H1 (cell line): Measurements from ENCODE around the gene CRYBB3. TPM values are rescaled to one million over a fixed set of nuclear protein-coding genes. Genes with fewer than 3 reads are reported as not detected.

ENCODE experiments used
- CTCF ChIA-PET: fragments of 300-600 bp; sonication (Branson Sonifier 250); formaldehyde crosslinking; loops from one replicate; lab custom pipeline; 2021; ENCODE audit not compliant: partially characterized antibody; lab: Charles Lee
- POLR2A ChIA-PET: fragments of 300-600 bp; sonication (Branson Sonifier 250); formaldehyde crosslinking; loops from one replicate; lab custom pipeline; 2021; ENCODE audit warnings: inconsistent platforms; ENCODE audit not compliant: partially characterized antibody; lab: Charles Lee
- DNase-seq, 2 experiments: peaks; one replicate each; pipeline versions ENCODE4 v3.0.0 to v3.0.0-alpha.2; 2010 to 2022; ENCODE audit warnings: low spot score in 2 of 2, low read depth in 1 of 2, mixed read lengths in 1 of 2
- FAIRE-seq: peaks from 2 replicates; lab custom pipeline; 2011; peaks lifted over from hg19 to GRCh38; lab: Jason Lieb, UNC
- H2AFZ ChIP-seq: 2 replicates; pipeline ENCODE4 v1.8.1; 2012; ENCODE audit warnings: low read length, inconsistent platforms
- H2AK5ac ChIP-seq: 2 replicates; pipeline ENCODE4 v1.6.1; 2013; ENCODE audit warnings: low read depth, low read length
- H2BK120ac ChIP-seq: replicated peaks from 2 replicates; pipeline ENCODE3; 2013; ENCODE audit warnings: low read depth, low read length, inconsistent platforms
- H2BK12ac ChIP-seq: 2 replicates; pipeline ENCODE4 v1.6.1; 2013; ENCODE audit warnings: low read depth, low read length
- H2BK15ac ChIP-seq: 2 replicates; pipeline ENCODE4 v1.6.1; 2013; ENCODE audit warnings: low read length
- H2BK20ac ChIP-seq: 2 replicates; pipeline ENCODE4 v1.6.1; 2013; ENCODE audit warnings: low read length
- H2BK5ac ChIP-seq: 2 replicates; pipeline ENCODE4 v1.6.1; 2013; ENCODE audit warnings: low read depth, low read length
- H3K14ac ChIP-seq: 2 replicates; pipeline ENCODE4 v1.6.1; 2013; ENCODE audit warnings: inconsistent platforms; ENCODE audit not compliant: insufficient read length
- H3K18ac ChIP-seq: 2 replicates; pipeline ENCODE4 v1.6.1; 2013; ENCODE audit warnings: low read length; ENCODE audit errors: extremely low read depth
- H3K23ac ChIP-seq: 2 replicates; pipeline ENCODE4 v1.6.1; 2013; ENCODE audit warnings: inconsistent platforms; ENCODE audit not compliant: insufficient read length
- H3K23me2 ChIP-seq: 2 replicates; pipeline ENCODE4 v1.6.1; 2013; ENCODE audit warnings: low read depth, low read length
- H3K27ac ChIP-seq: 2 replicates; pipeline ENCODE4 v1.6.1; 2011; ENCODE audit warnings: low read depth, low read length, inconsistent platforms
- H3K27me3 ChIP-seq, 4 experiments: replicated peaks in 1 of 4; 1 replicate in 1 of 4; 2 replicates in 3 of 4; pipeline versions ENCODE4 v1.6.1 to v1.8.1; 2011 to 2013; ENCODE audit warnings: low read length in 3 of 4, mild to moderate bottlenecking in 3 of 4, inconsistent platforms in 2 of 4, mixed read lengths in 2 of 4, moderate library complexity in 1 of 4; ENCODE audit not compliant: control insufficient read depth in 3 of 4, insufficient read depth in 3 of 4; ENCODE audit errors: extremely low read depth in 1 of 4
- H3K36me3 ChIP-seq, 4 experiments: 2 replicates each; pipeline versions ENCODE4 v1.6.1 to v1.8.1; 2011 to 2013; ENCODE audit warnings: mild to moderate bottlenecking in 4 of 4, low read length in 3 of 4, moderate library complexity in 2 of 4, control low read depth in 1 of 4, inconsistent platforms in 1 of 4; ENCODE audit not compliant: insufficient read depth in 4 of 4, control insufficient read depth in 2 of 4
- H3K4ac ChIP-seq: replicated peaks from 2 replicates; pipeline ENCODE3; 2013; ENCODE audit warnings: low read length, low read depth, mixed read lengths, inconsistent platforms; ENCODE audit not compliant: insufficient read length
- H3K4me1 ChIP-seq, 4 experiments: replicated peaks in 1 of 4; 1 replicate in 1 of 4; 2 replicates in 3 of 4; pipeline versions ENCODE4 v1.6.1 to v1.8.1; 2011 to 2013; ENCODE audit warnings: low read length in 3 of 4, inconsistent platforms in 2 of 4, mixed read lengths in 1 of 4; ENCODE audit not compliant: insufficient read depth in 4 of 4, control insufficient read depth in 3 of 4
- H3K4me2 ChIP-seq, 2 experiments: 2 replicates each; pipeline versions ENCODE4 v1.6.1 to v1.8.1; 2011 to 2013; ENCODE audit warnings: low read depth in 2 of 2, low read length in 2 of 2, control low read depth in 1 of 2, inconsistent platforms in 1 of 2, mild to moderate bottlenecking in 1 of 2; ENCODE audit not compliant: insufficient read depth in 1 of 2
- H3K4me3 ChIP-seq, 4 experiments: fragments of 200-600, 300-600 bp in 1 of 4; sonication (generic), shearing (Covaris generic), sonication (Bioruptor Twin) in 1 of 4; 2 replicates each; pipeline versions ENCODE4 v1.5.1 to v1.8.1; 2011 to 2016; ENCODE audit warnings: low read length in 4 of 4, low read depth in 3 of 4, control low read depth in 2 of 4, inconsistent platforms in 2 of 4, mild to moderate bottlenecking in 2 of 4, mixed read lengths in 1 of 4, moderate library complexity in 1 of 4; ENCODE audit not compliant: insufficient read depth in 2 of 4; ENCODE audit errors: extremely low read depth in 1 of 4
- H3K56ac ChIP-seq: replicated peaks from 2 replicates; pipeline ENCODE3; 2013; ENCODE audit warnings: low read depth, mild to moderate bottlenecking, mixed read lengths, low read length, inconsistent platforms; ENCODE audit not compliant: insufficient read length
- H3K79me1 ChIP-seq: 2 replicates; pipeline ENCODE4 v1.6.1; 2013; ENCODE audit warnings: low read depth, low read length, control low read depth
- H3K79me2 ChIP-seq, 2 experiments: 2 replicates each; pipeline versions ENCODE4 v1.6.1 to v1.8.1; 2012 to 2013; ENCODE audit warnings: low read length in 2 of 2, mild to moderate bottlenecking in 2 of 2, inconsistent platforms in 1 of 2; ENCODE audit not compliant: insufficient read depth in 2 of 2, control insufficient read depth in 1 of 2
- H3K9ac ChIP-seq, 4 experiments: replicated peaks in 1 of 4; 1 replicate in 1 of 4; 2 replicates in 3 of 4; pipeline versions ENCODE4 v1.6.1 to v1.8.1; 2011 to 2013; ENCODE audit warnings: low read depth in 3 of 4, low read length in 3 of 4, control low read depth in 2 of 4, mild to moderate bottlenecking in 2 of 4, moderate library complexity in 2 of 4, inconsistent platforms in 1 of 4; ENCODE audit errors: extremely low read depth in 1 of 4
- H3K9me3 ChIP-seq, 2 experiments: 2 replicates each; pipeline versions ENCODE4 v1.6.1 to v1.8.1; 2012 to 2013; ENCODE audit warnings: mild to moderate bottlenecking in 2 of 2, moderate library complexity in 2 of 2, control low read depth in 1 of 2, inconsistent platforms in 1 of 2, low read depth in 1 of 2, low read length in 1 of 2, mixed read lengths in 1 of 2; ENCODE audit not compliant: insufficient read depth in 2 of 2
- H4K20me1 ChIP-seq, 2 experiments: replicated peaks in 1 of 2; 2 replicates each; pipeline versions ENCODE3 to v1.8.1; 2011 to 2013; ENCODE audit warnings: inconsistent platforms in 2 of 2, low read length in 2 of 2, mild to moderate bottlenecking in 1 of 2; ENCODE audit not compliant: insufficient read depth in 2 of 2, control insufficient read depth in 1 of 2
- H4K5ac ChIP-seq: 2 replicates; pipeline ENCODE4 v1.6.1; 2013; ENCODE audit warnings: low read length, low read depth, mixed read lengths, inconsistent platforms; ENCODE audit not compliant: insufficient read length
- H4K8ac ChIP-seq: 2 replicates; pipeline ENCODE4 v1.8.0; 2013; ENCODE audit warnings: mild to moderate bottlenecking, moderate library complexity, low read length, inconsistent platforms; ENCODE audit not compliant: insufficient read depth; ENCODE audit errors: extremely low read depth
- H4K91ac ChIP-seq: replicated peaks from 2 replicates; pipeline ENCODE3; 2013; ENCODE audit warnings: low read length, mixed read lengths, inconsistent platforms; ENCODE audit not compliant: insufficient read length
- BACH1 ChIP-seq: IDR thresholded peaks from 2 replicates; pipeline ENCODE4 v1.6.1; 2012; ENCODE audit warnings: low read length, improper control_type of control experiment
- CTCF ChIP-seq, 3 experiments: IDR thresholded peaks; 1 replicate in 2 of 3; 2 replicates in 1 of 3; pipeline versions ENCODE4 v1.5.1 to v1.6.1; 2011; ENCODE audit warnings: low read length in 3 of 3, mild to moderate bottlenecking in 3 of 3, inconsistent platforms in 2 of 3, low read depth in 1 of 3, moderate library complexity in 1 of 3; ENCODE audit not compliant: insufficient read depth in 1 of 3; ENCODE audit errors: control extremely low read depth in 1 of 3
- GTF2F1 ChIP-seq: IDR thresholded peaks from 2 replicates; pipeline ENCODE4 v1.6.1; 2012; ENCODE audit warnings: low read depth, low read length, improper control_type of control experiment, borderline replicate concordance
- JUN ChIP-seq: IDR thresholded peaks from 2 replicates; pipeline ENCODE4 v1.6.1; 2011; ENCODE audit warnings: low read depth, mild to moderate bottlenecking, improper control_type of control experiment, low read length
- MAFK ChIP-seq: IDR thresholded peaks from 2 replicates; pipeline ENCODE4 v1.6.1; 2012; ENCODE audit warnings: low read depth, mild to moderate bottlenecking, improper control_type of control experiment, low read length
- MAX ChIP-seq: IDR thresholded peaks from 2 replicates; pipeline ENCODE4 v1.6.1; 2012; ENCODE audit warnings: inconsistent platforms
- PHF8 ChIP-seq: fragments of 200-600 bp; sonication (generic); conservative IDR thresholded peaks from 2 replicates; pipeline ENCODE4 v1.7.1; 2012; ENCODE audit warnings: low read depth, mild to moderate bottlenecking, inconsistent platforms, low read length, moderate library complexity
- RBBP5 ChIP-seq: IDR thresholded peaks from 2 replicates; pipeline ENCODE4 v1.7.1; 2012; ENCODE audit warnings: low read depth, mild to moderate bottlenecking, inconsistent platforms, low read length, moderate library complexity, borderline replicate concordance
- SP2 ChIP-seq: IDR thresholded peaks from 2 replicates; pipeline ENCODE4 v1.6.1; 2012; ENCODE audit warnings: mild to moderate bottlenecking, low read length, inconsistent platforms
- SP4 ChIP-seq: IDR thresholded peaks from 2 replicates; pipeline ENCODE4 v1.6.1; 2012; ENCODE audit warnings: low read length, inconsistent platforms
- TAF1 ChIP-seq: IDR thresholded peaks from 2 replicates; pipeline ENCODE4 v1.6.1; 2011; ENCODE audit warnings: mild to moderate bottlenecking, low read depth, low read length
- TEAD4 ChIP-seq: IDR thresholded peaks from 2 replicates; pipeline ENCODE4 v1.6.1; 2012; ENCODE audit warnings: low read depth, low read length, inconsistent platforms, mixed read lengths
- WGBS, 2 experiments: shearing (Covaris generic) in 1 of 2; methylation state at CpG; one replicate each; pipeline versions ENCODE4 v1.1.6 to v1.1.7; 2013 to 2015; ENCODE audit warnings: low lambda C conversion rate in 2 of 2, mixed read lengths in 2 of 2, inconsistent platforms in 1 of 2, low coverage in 1 of 2, missing lambda C conversion rate in 1 of 2; ENCODE audit not compliant: insufficient replicate concordance in 2 of 2, insufficient coverage in 1 of 2, insufficient read length in 1 of 2; ENCODE audit errors: extremely low coverage in 1 of 2, missing lambda C conversion rate in 1 of 2; 5-methylcytosine and 5-hydroxymethylcytosine counted together
- polyA plus RNA-seq, 7 experiments: library from polyadenylated mRNA; depleted of rRNA in 3 of 7; stranded (reverse) in 5 of 7; unstranded in 2 of 7; fragments of >200 nt in 5 of 7; fragments of 200-250 nt in 2 of 7; gene quantifications; 1 replicate in 5 of 7; 2 replicates in 1 of 7; 4 replicates in 1 of 7; pipeline versions ENCODE4 v1.2.1 to v1.2.3, GENCODE V29; 2011 to 2013; ENCODE audit warnings: missing spikeins in 2 of 7, mixed read lengths in 2 of 7
- total RNA-seq: library from RNA; stranded (reverse); fragmentation: NEBNext Ultra II Directional; extraction: Animal tissue kit (Norgen Biotek cat#: 25700); gene quantifications from 2 replicates; pipeline ENCODE4 v1.2.1, GENCODE V29; 2021

The CRYBB3 gene
- total and polyA plus RNA-seq, 2 of the 8 experiments (the other 6 are each of a cell fraction or from before 2014, with no cell fraction given): 0.44 to 0.58 TPM

GRCh38 chr22:25203082-25203481 is 3.4 kb downstream of the CRYBB3 start:
- CTCF ChIA-PET: interaction anchor here (0.6 to 5.7 kb wide), 23 partner anchors 9 to 564 kb away, joined by 3 to 43 read pairs (median 5); no protein-coding TSS in a partner anchor
- TF ChIP-seq BACH1 (no peak), RBBP5 (no peak), SP4 (no peak), JUN (no peak), GTF2F1 (no peak), MAX (no peak), TEAD4 (no peak), SP2 (no peak), CTCF (IDR thresholded peaks at IDR 0.05; ENCODE audit: control extremely low read depth in 1 of 3, insufficient read depth in 1 of 3, low read depth in 1 of 3, low read length in 3 of 3) (no peak), PHF8 (no peak), MAFK (no peak), TAF1 (no peak)

More at GRCh38 chr22:25203082-25203481, 3.4 kb downstream of the CRYBB3 start:
- Histone ChIP-seq H4K5ac (no peak overlapping the region), H3K9me3 (no peaks in the 10 kb centered on the region), H2BK15ac (no peak overlapping the region), H4K20me1 (no peaks in the 10 kb centered on the region), H2BK12ac (no peak overlapping the region), H4K91ac (no peak overlapping the region), H3K79me2 (no peaks in the 10 kb centered on the region), H2BK120ac (no peak overlapping the region), H3K4me2 (no peak overlapping the region), H3K18ac (no peak overlapping the region), H3K4ac (no peak overlapping the region), H3K79me1 (no peaks in the 10 kb centered on the region), H3K23ac (no peak overlapping the region), H3K36me3 (no peaks in the 10 kb centered on the region), H3K27ac (no peak overlapping the region), H3K27me3 (no peaks in the 10 kb centered on the region), H3K14ac (no peak overlapping the region), H3K23me2 (peaks cover 4% of the 10 kb centered on the region; the same call in 1 of the 2 replicates), H4K8ac (no peak overlapping the region), H2BK20ac (no peak overlapping the region), H3K4me3 (no peak overlapping the region), H3K4me1 (peaks cover 0 to 2% (median 0%) of the 10 kb centered on the region in 4 experiments; a peak in 3 of 7 replicates), H3K9ac (no peak overlapping the region), H2BK5ac (no peak overlapping the region), H2AFZ (no peak overlapping the region), H2AK5ac (no peak overlapping the region), H3K56ac (no peak overlapping the region)
- FAIRE-seq (no peak), DNase-seq (no peak)
- WGBS, 2 experiments: 90% methylated on average over 4 of the region's 4 CpGs; no CpG with 5 or more reads in 1 of the 2 experiments
- POLR2A ChIA-PET: interaction anchor here (1.9 kb wide), 1 partner anchor 9 kb away, joined by 4 read pairs; no protein-coding TSS in a partner anchor
